GM21423 (cell line): ENCODE measurements around the gene PDCD10.
A peak's percentile ranks its signal among the peaks of the same experiment; 100 is the strongest.

Experiments
- ATAC-seq: cut with Tn5 transposase; IDR thresholded peaks from one replicate; pipeline ENCODE4 v1.9.1; 2021; ENCODE audit warnings: mild to moderate bottlenecking, moderate library complexity; ENCODE audit not compliant: unreplicated experiment

PDCD10 gene

GRCh38 chr3:167684388-167684993, 50.2 kb downstream of the PDCD10 start:
- ATAC-seq, result peak; percentile 73

GRCh38 chr3:167679526-167679925, 55.2 kb downstream of the PDCD10 start:
- no peak for ATAC-seq

- ATAC-seq, result no peak
These were observed 58.8 kb downstream of the PDCD10 start for GRCh38 chr3:167675848-167676247.

- no peak for ATAC-seq
These were observed 61.5 kb downstream of the PDCD10 start for GRCh38 chr3:167673221-167673620.

GRCh38 chr3:167671878-167672427, 62.7 kb downstream of the PDCD10 start:
- no peak for ATAC-seq

- ATAC-seq, result no peak
These were observed 65.0 kb downstream of the PDCD10 start for GRCh38 chr3:167669699-167670098.

- no peak for ATAC-seq
These were observed 66.0 kb downstream of the PDCD10 start for GRCh38 chr3:167668651-167669050.

GRCh38 chr3:167666563-167666962, 68.1 kb downstream of the PDCD10 start:
- ATAC-seq, result no peak

GRCh38 chr3:167662919-167663400, 71.7 kb downstream of the PDCD10 start:
- no peak for ATAC-seq

GRCh38 chr3:167657684-167658225, 76.9 kb downstream of the PDCD10 start:
- no peak for ATAC-seq

GRCh38 chr3:167656821-167657220, 77.9 kb downstream of the PDCD10 start:
- ATAC-seq, result no peak

- peak; percentile 52 for ATAC-seq
These were observed 80.9 kb downstream of the PDCD10 start, which contains the start of gene WDR49 for GRCh38 chr3:167653760-167654159. Gene WDR49 (minus strand): TSS chr3:167653942. CDS start chr3:167653425, 517 bp downstream.

- ATAC-seq, result no peak
These were observed 81.5 kb downstream of the PDCD10 start for GRCh38 chr3:167653155-167653554.

GRCh38 chr3:167651826-167652225, 82.9 kb downstream of the PDCD10 start:
- no peak for ATAC-seq

- ATAC-seq, result no peak
These were observed 84.2 kb downstream of the PDCD10 start for GRCh38 chr3:167650459-167650858.

GRCh38 chr3:167649746-167650145, 84.9 kb downstream of the PDCD10 start:
- no peak for ATAC-seq

GRCh38 chr3:167644611-167645010, 90.1 kb downstream of the PDCD10 start:
- no peak for ATAC-seq
